Activated CD4-positive, alpha-beta T cell treated with anti-CD3 and anti-CD28 coated beads, Interleukin-2, Interleukin-4, amounts not matched to agents 100 ng/mL and 50 ng/mL, durations not matched to agents 16 hours and 8 hours (primary cell): ENCODE data around the gene ZNF780B.

ENCODE experiments used
- DNase-seq: peaks from one replicate; pipeline ENCODE4 v3.0.0-alpha.2; 2020; ENCODE audit warnings: low spot score

ZNF780B gene

DNA sequence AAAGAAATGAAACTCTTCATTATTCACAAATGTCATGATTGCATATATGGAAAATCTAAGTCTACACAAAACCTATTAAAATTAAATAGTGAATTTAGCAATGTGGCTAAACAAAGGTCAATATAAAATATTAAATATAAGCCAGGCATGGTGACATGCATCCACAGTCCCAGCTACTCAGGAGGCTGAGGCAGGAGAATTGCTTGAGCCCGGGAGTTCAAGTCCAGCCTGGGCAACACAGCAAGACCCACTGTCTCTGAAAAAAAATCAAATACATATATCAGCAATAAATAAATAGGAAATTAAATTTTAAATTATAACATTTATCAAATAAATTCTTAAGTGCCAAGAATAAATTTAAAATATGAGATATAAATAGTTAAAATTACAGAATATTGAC lies 73.1 kb downstream of the ZNF780B start:
- DNase-seq = no peak
